HCT116 (cell line): Measurements from ENCODE around the gene LGALS7. TPM values are rescaled to one million over a fixed set of nuclear protein-coding genes. Genes with fewer than 3 reads are reported as not detected.

Experiments used
- ATAC-seq: fragments of 200-7000 bp; cut with Tn5 transposase; 2 replicates; pipeline ENCODE4 v1.9.1; 2020; ENCODE audit warnings: mild to moderate bottlenecking, moderate library complexity
- BruUV-seq: library from RNA; stranded (reverse); fragments of 400-500 nt; replicated peaks from 2 replicates; lab custom pipeline; 2021; lab: Mats Ljungman, UMichigan
- CTCF ChIA-PET: fragments of 300-600 bp; sonication (Branson Sonifier 250); formaldehyde crosslinking; loops from one replicate; lab custom pipeline; 2021; ENCODE audit warnings: antibody characterized with exemption; lab: Charles Lee
- POLR2A ChIA-PET: fragments of 300-600, 350-600 bp; sonication (Branson Sonifier 250); formaldehyde crosslinking; loops from one replicate; lab custom pipeline; 2021; ENCODE audit warnings: antibody characterized with exemption; lab: Charles Lee
- RAD21 ChIA-PET, 2 experiments: fragments of 300-600 bp; sonication (Branson Sonifier 250); formaldehyde crosslinking; loops; one replicate each; lab custom pipeline; 2023; ENCODE audit warnings: low total read pairs in 2 of 2; ENCODE audit not compliant: uncharacterized antibody in 2 of 2, unreplicated experiment in 2 of 2, low non-redundant PET in 1 of 2; lab: Charles Lee
- DNase-seq: peaks from one replicate; pipeline ENCODE4 v3.0.0-alpha.2; 2010; ENCODE audit warnings: low read depth, low spot score
- H2AFZ ChIP-seq: fragments of 200-600 bp; shearing (Covaris generic), sonication (generic); 2 replicates; pipeline ENCODE4 v1.6.1; 2017; ENCODE audit warnings: low read depth, mixed run types, mixed read lengths, antibody characterized with exemption, low read length; ENCODE audit not compliant: poor library complexity, severe bottlenecking
- H3K27ac ChIP-seq: 2 replicates; pipeline ENCODE4 v1.5.1; 2012; ENCODE audit warnings: low read depth, low read length
- H3K27me3 ChIP-seq: fragments of 200-600 bp; sonication (generic); 2 replicates; pipeline ENCODE4 v1.6.1; 2016; ENCODE audit warnings: mixed run types, low read length, mixed read lengths; ENCODE audit not compliant: insufficient read depth
- H3K36me3 ChIP-seq, 2 experiments: fragments of 200-500 bp in 1 of 2; fragments of 200-600 bp in 1 of 2; sonication (Bioruptor generic) in 1 of 2; sonication (generic) in 1 of 2; 2 replicates each; pipeline versions ENCODE4 v1.5.1 to v1.6.1; 2014 to 2016; ENCODE audit warnings: low read length in 2 of 2, inconsistent platforms in 1 of 2, mixed read lengths in 1 of 2, mixed run types in 1 of 2; ENCODE audit not compliant: insufficient read depth in 2 of 2, control insufficient read depth in 1 of 2
- H3K4me1 ChIP-seq, 2 experiments: fragments of 200-600 bp in 1 of 2; sonication (generic) in 1 of 2; 2 replicates each; pipeline versions ENCODE4 v1.5.1 to v1.6.1; 2012 to 2017; ENCODE audit warnings: low read length in 2 of 2, inconsistent platforms in 1 of 2, mild to moderate bottlenecking in 1 of 2, mixed read lengths in 1 of 2, mixed run types in 1 of 2, moderate library complexity in 1 of 2; ENCODE audit not compliant: insufficient read depth in 2 of 2, control insufficient read depth in 1 of 2
- H3K4me2 ChIP-seq: fragments of 200-600 bp; sonication (generic); 2 replicates; pipeline ENCODE4 v1.6.1; 2017; ENCODE audit warnings: mixed run types, low read length, mixed read lengths
- H3K4me3 ChIP-seq, 2 experiments: fragments of 200-600 bp in 1 of 2; sonication (generic) in 1 of 2; replicated peaks in 1 of 2; 2 replicates each; pipeline ENCODE4 v1.5.1; 2011 to 2016; ENCODE audit warnings: low read length in 2 of 2, control low read depth in 1 of 2, low read depth in 1 of 2, mild to moderate bottlenecking in 1 of 2, mixed read lengths in 1 of 2, mixed run types in 1 of 2
- H3K79me2 ChIP-seq: fragments of 200-600 bp; sonication (generic); 2 replicates; pipeline ENCODE4 v1.6.1; 2017; ENCODE audit warnings: mild to moderate bottlenecking, mixed run types, low read length, moderate library complexity, mixed read lengths; ENCODE audit not compliant: insufficient read depth
- H3K9ac ChIP-seq: fragments of 200-600 bp; sonication (generic); 2 replicates; pipeline ENCODE4 v1.6.1; 2016; ENCODE audit warnings: low read length, mixed read lengths
- H3K9me2 ChIP-seq: fragments of 200-600 bp; sonication (generic), shearing (Covaris generic); 2 replicates; pipeline ENCODE4 v1.6.1; 2017; ENCODE audit warnings: mixed run types, mild to moderate bottlenecking, moderate library complexity; ENCODE audit not compliant: insufficient read depth
- H3K9me3 ChIP-seq, 2 experiments: fragments of 200-500 bp in 1 of 2; fragments of 200-600 bp in 1 of 2; sonication (Bioruptor generic) in 1 of 2; sonication (generic) in 1 of 2; 2 replicates each; pipeline ENCODE4 v1.6.1; 2014 to 2017; ENCODE audit warnings: low read length in 2 of 2, mixed read lengths in 2 of 2, inconsistent platforms in 1 of 2, low read depth in 1 of 2, mild to moderate bottlenecking in 1 of 2, mixed run types in 1 of 2, moderate library complexity in 1 of 2; ENCODE audit not compliant: control insufficient read depth in 1 of 2, insufficient read depth in 1 of 2
- H4K20me1 ChIP-seq: fragments of 200-600 bp; sonication (generic), shearing (Covaris generic); 2 replicates; pipeline ENCODE4 v1.6.1; 2017; ENCODE audit warnings: mixed run types, mild to moderate bottlenecking, moderate library complexity; ENCODE audit not compliant: insufficient read depth
- ATF3 ChIP-seq: IDR thresholded peaks from 2 replicates; pipeline ENCODE4 v1.6.1; 2012
- CEBPB ChIP-seq: IDR thresholded peaks from 2 replicates; pipeline ENCODE4 v1.6.1; 2012; ENCODE audit warnings: low read depth
- EGR1 ChIP-seq: IDR thresholded peaks from 2 replicates; pipeline ENCODE4 v1.6.1; 2012; ENCODE audit warnings: low read depth
- ELF1 ChIP-seq: IDR thresholded peaks from 2 replicates; pipeline ENCODE4 v1.6.1; 2012; ENCODE audit warnings: low read depth, borderline replicate concordance
- EZH2 ChIP-seq: fragments of 200-600 bp; sonication (generic); IDR thresholded peaks from 2 replicates; pipeline ENCODE4 v1.6.1; 2017; ENCODE audit warnings: antibody characterized with exemption, mixed run types
- FOSL1 ChIP-seq: IDR thresholded peaks from 2 replicates; pipeline ENCODE4 v1.6.1; 2012; ENCODE audit warnings: low read depth
- JUND ChIP-seq: IDR thresholded peaks from 2 replicates; pipeline ENCODE4 v1.6.1; 2012
- MAX ChIP-seq: IDR thresholded peaks from 2 replicates; pipeline ENCODE4 v1.6.1; 2012
- POLR2A ChIP-seq: IDR thresholded peaks from 2 replicates; pipeline ENCODE4 v1.7.0; 2011; ENCODE audit warnings: borderline replicate concordance; ENCODE audit not compliant: insufficient read depth, insufficient read length; ENCODE audit errors: extremely low read depth
- POLR2AphosphoS5 ChIP-seq: IDR thresholded peaks from 2 replicates; pipeline ENCODE4 v1.6.1; 2011; ENCODE audit warnings: mild to moderate bottlenecking, low read depth, low read length, moderate library complexity
- REST ChIP-seq: IDR thresholded peaks from 2 replicates; pipeline ENCODE4 v1.6.1; 2012; ENCODE audit warnings: low read depth
- SRF ChIP-seq: IDR thresholded peaks from 2 replicates; pipeline ENCODE4 v1.6.1; 2012; ENCODE audit warnings: low read depth
- TCF7L2 ChIP-seq: IDR thresholded peaks from 2 replicates; pipeline ENCODE4 v1.7.0; 2011; ENCODE audit warnings: borderline replicate concordance, inconsistent platforms; ENCODE audit not compliant: insufficient read depth, insufficient read length; ENCODE audit errors: extremely low read depth
- ZFX ChIP-seq: fragments of 450-650 bp; IDR thresholded peaks from 2 replicates; pipeline ENCODE4 v1.6.1; 2017
- ZNF274 ChIP-seq: fragments of 200-500 bp; sonication (Bioruptor generic); IDR thresholded peaks from 2 replicates; pipeline ENCODE4 v1.6.1; 2014; ENCODE audit warnings: mild to moderate bottlenecking, low read depth, low read length, inconsistent platforms
- intact Hi-C: fragments of 100-400 bp; cut with micrococcal nuclease; formaldehyde crosslinking; loops from 2 replicates; pipeline ENCODE4 v1.10.0; 2022
- total RNA-seq: library from RNA; stranded (reverse); gene quantifications from one replicate; pipeline ENCODE4 v1.2.1, GENCODE V29; 2021; ENCODE audit not compliant: unreplicated experiment

The LGALS7 gene
- total RNA-seq, 1 experiment from 2014 or later, result not detected

GRCh38 chr19:38801359-38802095, 28.2 kb upstream of the LGALS7 start:
- no TSS peak for BruUV-seq

More at GRCh38 chr19:38801359-38802095, 28.2 kb upstream of the LGALS7 start:
- peaks cover 0 to 8% of the 10 kb centered on the region in 2 experiments; a peak in 2 of 4 replicates for H3K4me1 ChIP-seq
- H3K4me2 ChIP-seq, result no peak overlapping the region
- H3K9me3 ChIP-seq, result no peaks in the 10 kb centered on the region
- no peak overlapping the region for H3K9ac ChIP-seq
- no peak overlapping the region for H3K27ac ChIP-seq
- no peaks in the 10 kb centered on the region for H3K36me3 ChIP-seq
- H2AFZ ChIP-seq, result no peak overlapping the region
- TF ChIP-seq MAX, result no peak
- TF ChIP-seq SRF, result no peak
- TF ChIP-seq ATF3, result no peak
- no peak for TF ChIP-seq REST
- no peak for TF ChIP-seq JUND
- TF ChIP-seq CEBPB, result no peak
- TF ChIP-seq EGR1, result no peak
- no peak for TF ChIP-seq EZH2
- no peak for TF ChIP-seq ZNF274
- TF ChIP-seq POLR2AphosphoS5, result no peak
- TF ChIP-seq POLR2A, result no peak
- no peak for TF ChIP-seq ZFX
- no peak for TF ChIP-seq FOSL1
- no peak for TF ChIP-seq TCF7L2
- TF ChIP-seq ELF1, result no peak
- intact Hi-C loops, result no loop called here
- no peaks in the 10 kb centered on the region for H3K79me2 ChIP-seq
- no peak for ATAC-seq
- H3K27me3 ChIP-seq, result no peaks in the 10 kb centered on the region
- no peaks in the 10 kb centered on the region for H4K20me1 ChIP-seq
- ChIA-PET POLR2A (interaction anchor here (1.3 to 2.5 kb wide), 2 partner anchors 21 to 48 kb away, joined by 4 to 13 read pairs; no protein-coding TSS in a partner anchor), RAD21 (no interaction called here), CTCF (no interaction called here)
- H3K4me3 ChIP-seq, result no peak overlapping the region
- DNase-seq, result no peak
- H3K9me2 ChIP-seq, result no peaks in the 10 kb centered on the region
